Glomerular visceral epithelial cell (primary cell): ENCODE results near the gene PCDHGB7.
"Not testable (repeated sequence)": the region's sequence is repeated elsewhere in the genome, so short reads cannot be mapped to it uniquely, and the experiment has no call there.

ENCODE experiments used
- DNase-seq: peaks from one replicate; pipeline ENCODE4 v3.0.0-alpha.2; 2016; ENCODE audit errors: extremely low spot score

The PCDHGB7 gene

DNA sequence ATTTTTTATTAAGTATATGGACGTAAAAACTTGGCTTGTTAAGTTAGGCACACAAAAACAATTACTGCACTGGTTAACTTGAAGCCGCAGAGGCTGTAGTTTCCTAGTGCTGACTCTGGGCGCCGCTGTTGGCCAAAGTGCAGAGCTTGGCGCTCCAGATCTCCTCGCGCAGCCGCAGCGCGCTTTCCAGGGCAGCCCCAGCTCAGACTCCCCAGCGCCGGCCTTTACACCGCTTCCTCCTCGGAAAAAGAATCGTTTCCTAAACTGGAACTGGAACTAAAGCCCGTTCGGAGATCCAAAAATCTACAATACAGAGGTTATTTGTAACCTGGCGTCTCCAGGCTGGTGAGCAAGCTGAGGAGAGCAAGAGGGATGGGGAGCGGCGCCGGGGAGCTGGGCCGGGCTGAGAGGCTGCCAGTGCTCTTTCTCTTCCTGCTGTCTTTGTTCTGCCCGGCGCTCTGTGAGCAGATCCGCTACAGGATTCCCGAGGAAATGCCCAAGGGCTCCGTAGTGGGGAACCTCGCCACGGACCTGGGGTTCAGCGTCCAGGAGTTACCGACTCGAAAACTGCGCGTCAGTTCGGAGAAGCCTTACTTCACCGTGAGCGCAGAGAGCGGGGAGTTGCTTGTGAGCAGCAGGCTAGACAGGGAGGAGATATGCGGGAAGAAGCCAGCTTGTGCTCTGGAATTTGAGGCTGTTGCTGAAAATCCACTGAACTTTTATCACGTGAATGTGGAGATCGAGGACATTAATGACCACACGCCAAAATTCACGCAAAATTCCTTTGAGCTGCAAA lies 19.5 kb upstream of the PCDHGB7 start, which contains the start of gene PCDHGB5:
Gene PCDHGB5, plus strand, starts transcription at position 192 of the 796 bp plus-strand sequence. Its CDS starts 181 bp downstream, at position 373.
- DNase-seq = peak; percentile 61

DNA sequence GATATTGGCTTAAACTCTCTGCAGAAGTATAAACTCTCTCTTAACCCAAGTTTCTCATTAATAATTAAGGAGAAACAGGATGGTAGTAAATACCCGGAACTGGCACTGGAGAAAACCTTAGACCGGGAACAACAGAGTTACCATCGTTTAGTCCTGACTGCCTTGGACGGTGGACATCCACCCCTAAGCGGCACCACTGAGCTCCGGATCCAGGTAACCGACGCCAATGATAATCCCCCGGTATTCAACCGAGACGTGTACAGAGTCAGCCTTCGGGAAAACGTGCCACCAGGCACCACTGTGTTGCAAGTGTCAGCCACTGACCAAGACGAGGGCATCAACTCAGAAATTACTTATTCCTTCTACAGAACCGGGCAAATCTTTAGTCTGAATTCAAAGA lies 18.9 kb upstream of the PCDHGB7 start:
- no peak for DNase-seq

DNA sequence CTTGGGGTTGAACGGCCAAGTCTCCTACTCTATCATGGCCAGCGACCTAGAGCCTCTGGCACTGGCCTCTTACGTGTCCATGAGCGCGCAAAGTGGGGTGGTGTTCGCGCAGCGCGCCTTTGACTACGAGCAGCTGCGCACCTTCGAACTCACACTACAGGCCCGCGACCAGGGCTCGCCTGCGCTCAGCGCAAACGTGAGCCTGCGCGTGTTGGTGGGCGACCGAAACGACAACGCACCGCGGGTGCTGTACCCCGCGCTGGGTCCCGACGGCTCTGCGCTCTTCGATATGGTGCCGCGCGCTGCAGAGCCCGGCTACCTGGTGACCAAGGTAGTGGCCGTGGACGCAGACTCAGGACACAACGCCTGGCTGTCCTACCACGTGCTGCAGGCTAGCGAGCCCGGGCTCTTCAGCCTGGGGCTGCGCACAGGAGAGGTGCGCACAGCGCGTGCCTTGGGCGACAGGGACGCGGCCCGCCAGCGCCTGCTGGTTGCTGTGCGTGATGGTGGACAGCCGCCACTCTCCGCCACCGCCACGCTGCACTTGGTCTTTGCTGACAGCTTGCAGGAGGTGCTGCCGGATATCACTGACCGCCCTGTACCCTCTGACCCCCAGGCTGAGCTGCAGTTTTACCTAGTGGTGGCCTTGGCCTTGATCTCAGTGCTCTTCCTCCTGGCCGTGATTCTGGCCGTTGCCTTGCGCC lies 17.8 kb upstream of the PCDHGB7 start:
- no peak for DNase-seq

DNA sequence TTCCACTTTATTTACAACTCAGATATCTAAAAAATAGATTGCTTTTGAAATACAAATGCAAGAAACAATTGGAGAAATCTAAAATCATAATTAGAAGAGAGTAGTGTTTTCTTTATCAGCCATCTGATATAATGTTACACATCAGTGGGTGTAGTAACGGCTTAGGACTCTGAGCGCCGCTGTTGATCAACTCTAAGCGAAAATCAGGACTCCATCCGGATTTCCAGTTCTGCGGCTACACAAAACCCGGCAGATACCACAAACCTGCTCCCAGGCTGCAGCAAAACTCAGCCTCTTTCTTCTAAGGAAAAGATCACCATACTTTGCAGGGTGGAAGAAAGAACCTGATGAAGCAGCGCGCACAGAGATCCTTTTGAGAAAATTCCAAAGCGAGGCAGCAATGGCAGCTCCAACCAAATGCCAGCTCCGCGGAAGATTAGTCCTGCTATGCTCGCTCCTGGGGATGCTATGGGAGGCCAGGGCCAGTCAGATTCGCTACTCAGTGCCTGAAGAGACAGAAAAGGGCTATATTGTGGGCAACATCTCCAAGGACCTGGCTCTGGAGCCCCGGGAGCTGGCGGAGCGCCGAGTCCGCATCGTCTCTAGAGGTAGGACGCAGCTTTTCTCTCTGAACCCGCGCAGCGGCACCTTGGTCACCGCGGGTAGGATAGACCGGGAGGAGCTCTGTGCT lies 14.8 kb upstream of the PCDHGB7 start, which contains the start of gene PCDHGA9:
Gene PCDHGA9, plus strand, starts transcription at position 226 of the 691 bp plus-strand sequence. Its CDS starts 175 bp downstream, at position 401.
- peak; percentile 23 for DNase-seq

DNA sequence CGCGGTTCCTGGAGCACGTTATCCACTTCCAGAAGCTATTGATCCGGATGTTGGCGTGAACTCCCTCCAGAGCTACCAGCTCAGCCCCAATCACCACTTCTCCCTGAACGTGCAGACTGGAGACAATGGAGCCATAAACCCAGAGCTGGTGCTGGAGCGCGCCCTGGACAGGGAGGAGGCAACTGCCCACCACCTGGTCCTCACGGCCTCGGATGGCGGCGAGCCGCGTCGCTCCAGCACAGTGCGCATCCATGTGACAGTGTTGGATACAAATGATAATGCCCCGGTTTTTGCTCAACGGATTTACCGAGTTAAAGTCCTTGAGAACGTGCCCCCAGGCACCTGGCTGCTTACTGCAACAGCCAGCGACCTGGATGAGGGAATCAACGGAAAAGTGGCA lies 14.1 kb upstream of the PCDHGB7 start:
- no peak for DNase-seq

DNA sequence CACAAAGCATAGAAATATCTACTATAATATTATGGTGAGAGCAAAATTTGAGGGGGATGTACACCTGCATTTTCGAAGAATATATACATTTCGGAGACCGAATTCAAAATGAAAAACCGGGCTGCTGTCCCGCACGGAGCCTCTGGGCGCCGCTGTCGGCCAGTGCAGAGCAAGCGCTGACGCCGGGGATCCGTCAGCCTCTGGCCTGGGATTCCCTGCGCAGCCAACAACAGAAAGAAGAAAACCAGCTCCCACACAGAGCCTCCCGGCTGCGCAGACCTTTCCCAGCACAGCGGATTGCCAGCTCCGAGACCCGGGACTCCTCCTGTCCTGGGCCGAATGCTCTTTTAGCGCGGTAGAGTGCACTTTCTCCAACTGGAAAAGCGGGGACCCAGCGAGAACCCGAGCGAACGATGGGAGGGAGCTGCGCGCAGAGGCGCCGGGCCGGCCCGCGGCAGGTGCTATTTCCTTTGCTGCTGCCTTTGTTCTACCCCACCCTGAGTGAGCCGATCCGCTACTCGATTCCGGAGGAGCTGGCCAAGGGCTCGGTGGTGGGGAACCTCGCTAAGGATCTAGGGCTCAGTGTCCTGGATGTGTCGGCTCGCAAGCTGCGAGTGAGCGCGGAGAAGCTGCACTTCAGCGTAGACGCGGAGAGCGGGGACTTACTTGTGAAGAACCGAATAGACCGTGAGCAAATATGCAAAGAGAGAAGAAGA lies 9.5 kb upstream of the PCDHGB7 start, which contains the start of gene PCDHGB6:
Gene PCDHGB6, plus strand, starts transcription at position 232 of the 716 bp plus-strand sequence. Its CDS starts 182 bp downstream, at position 414.
- peak; percentile 71 for DNase-seq

DNA sequence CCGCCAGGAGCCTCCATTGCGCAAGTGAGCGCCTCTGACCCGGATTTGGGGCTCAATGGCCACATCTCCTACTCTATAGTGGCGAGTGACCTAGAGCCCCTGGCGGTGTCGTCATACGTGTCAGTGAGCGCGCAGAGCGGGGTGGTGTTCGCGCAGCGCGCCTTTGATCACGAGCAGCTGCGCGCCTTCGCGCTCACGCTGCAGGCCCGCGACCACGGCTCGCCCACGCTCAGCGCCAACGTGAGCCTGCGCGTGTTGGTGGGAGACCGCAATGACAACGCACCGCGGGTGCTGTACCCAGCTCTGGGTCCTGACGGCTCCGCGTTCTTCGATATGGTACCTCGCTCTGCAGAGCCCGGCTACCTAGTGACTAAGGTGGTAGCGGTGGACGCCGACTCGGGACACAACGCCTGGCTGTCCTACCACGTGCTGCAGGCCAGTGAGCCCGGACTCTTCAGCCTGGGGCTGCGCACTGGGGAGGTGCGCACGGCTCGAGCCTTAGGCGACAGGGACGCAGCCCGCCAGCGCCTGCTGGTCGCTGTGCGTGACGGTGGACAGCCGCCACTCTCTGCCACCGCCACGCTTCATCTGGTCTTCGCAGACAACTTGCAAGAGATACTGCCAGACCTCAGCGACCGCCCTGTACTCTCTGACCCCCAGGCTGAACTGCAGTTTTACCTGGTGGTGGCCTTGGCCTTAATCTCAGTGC lies 7.7 kb upstream of the PCDHGB7 start:
- no peak for DNase-seq

DNA sequence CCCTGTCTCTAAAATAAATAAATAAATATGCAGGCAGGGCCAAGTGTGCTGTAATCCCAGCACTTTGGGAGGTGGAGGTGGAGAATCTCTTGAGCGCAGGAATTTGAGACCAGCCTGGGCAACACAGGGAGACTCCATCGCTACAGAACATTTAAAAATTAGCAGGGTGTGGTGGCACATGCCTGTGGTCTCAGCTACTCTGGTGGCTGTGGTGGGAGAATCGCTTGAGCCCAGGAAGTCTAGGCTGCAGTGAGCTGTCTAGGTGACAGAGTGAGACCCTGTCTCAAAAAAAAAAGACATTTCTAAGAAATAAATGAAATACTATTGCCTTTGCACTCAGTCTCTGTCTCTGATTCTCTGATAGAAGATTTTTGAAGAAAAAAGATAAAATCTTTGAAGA lies 5.9 kb upstream of the PCDHGB7 start:
- no peak for DNase-seq

DNA sequence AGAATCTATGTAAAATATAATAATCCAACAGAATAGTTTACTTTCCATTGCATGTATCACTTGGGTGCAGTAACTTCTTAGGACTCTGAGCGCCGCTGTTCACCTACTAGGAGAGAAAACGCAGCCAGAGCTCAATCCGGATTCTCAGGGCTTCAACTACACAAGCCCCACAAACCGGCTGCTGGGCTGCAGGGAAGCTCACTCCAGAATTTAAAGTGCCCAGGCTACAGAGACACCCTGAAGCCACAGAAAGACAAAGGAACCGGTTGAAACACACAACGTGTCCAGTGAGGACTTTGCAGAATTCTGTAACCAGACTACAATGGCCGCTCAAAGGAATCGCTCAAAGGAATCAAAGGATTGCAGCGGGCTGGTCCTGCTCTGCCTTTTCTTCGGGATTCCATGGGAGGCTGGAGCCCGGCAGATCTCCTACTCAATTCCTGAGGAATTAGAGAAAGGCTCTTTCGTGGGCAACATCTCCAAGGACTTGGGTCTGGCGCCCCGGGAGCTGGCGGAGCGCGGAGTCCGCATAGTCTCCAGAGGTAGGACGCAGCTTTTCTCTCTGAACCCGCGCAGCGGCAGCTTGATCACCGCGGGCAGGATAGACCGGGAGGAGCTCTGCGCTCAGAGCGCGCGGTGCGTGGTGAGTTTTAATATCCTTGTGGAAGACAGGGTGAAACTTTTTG lies 4.5 kb upstream of the PCDHGB7 start, which contains the start of gene PCDHGA10:
Gene PCDHGA10, plus strand, starts transcription at position 134 of the 686 bp plus-strand sequence. Its CDS starts 189 bp downstream, at position 323.
- DNase-seq = peak; percentile 59

DNA sequence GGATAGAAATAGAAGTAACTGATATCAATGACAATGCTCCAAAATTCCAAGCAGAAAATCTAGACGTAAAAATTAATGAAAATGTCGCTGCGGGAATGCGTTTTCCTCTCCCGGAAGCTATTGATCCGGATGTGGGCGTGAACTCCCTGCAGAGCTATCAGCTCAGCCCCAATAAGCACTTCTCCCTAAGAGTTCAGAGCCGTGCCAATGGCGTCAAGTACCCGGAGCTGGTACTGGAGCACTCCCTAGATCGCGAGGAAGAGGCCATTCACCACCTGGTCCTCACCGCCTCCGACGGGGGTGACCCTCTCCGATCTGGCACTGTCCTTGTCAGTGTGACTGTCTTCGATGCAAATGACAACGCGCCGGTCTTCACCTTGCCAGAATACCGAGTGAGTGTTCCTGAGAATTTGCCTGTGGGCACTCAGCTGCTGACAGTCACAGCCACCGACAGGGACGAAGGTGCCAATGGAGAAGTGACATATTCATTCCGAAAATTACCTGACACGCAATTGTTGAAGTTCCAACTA lies 3.9 kb upstream of the PCDHGB7 start:
- no peak for DNase-seq

DNA sequence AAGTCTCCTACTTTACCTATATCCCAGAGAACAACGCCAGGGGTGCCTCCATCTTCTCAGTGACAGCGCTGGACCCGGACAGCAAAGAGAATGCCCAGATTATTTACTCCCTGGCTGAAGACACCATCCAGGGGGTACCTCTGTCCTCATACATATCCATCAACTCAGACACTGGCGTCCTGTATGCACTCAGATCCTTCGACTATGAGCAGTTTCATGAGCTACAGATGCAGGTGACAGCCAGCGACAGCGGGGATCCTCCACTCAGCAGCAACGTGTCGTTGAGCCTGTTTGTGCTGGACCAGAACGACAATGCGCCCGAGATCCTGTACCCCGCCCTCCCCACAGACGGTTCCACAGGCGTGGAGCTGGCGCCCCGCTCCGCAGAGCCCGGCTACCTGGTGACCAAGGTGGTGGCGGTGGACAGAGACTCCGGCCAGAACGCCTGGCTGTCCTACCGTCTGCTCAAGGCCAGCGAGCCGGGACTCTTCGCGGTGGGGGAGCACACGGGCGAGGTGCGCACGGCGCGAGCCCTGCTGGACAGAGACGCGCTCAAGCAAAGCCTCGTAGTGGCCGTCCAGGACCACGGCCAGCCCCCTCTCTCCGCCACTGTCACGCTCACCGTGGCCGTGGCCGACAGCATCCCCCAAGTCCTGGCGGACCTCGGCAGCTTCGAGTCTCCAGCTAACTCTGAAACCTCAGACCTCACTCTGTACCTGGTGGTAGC lies 2.8 kb upstream of the PCDHGB7 start:
- DNase-seq = not testable (repeated sequence)

DNA sequence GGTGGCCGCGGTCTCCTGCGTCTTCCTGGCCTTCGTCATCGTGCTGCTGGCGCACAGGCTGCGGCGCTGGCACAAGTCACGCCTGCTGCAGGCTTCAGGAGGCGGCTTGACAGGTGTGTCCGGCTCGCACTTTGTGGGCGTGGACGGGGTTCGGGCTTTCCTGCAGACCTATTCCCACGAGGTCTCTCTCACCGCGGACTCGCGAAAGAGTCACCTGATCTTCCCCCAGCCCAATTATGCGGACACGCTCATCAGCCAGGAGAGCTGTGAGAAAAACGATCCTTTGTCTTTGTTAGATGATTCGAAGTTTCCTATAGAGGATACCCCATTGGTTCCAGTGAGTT lies 2.2 kb upstream of the PCDHGB7 start:
- not testable (repeated sequence) for DNase-seq

DNA sequence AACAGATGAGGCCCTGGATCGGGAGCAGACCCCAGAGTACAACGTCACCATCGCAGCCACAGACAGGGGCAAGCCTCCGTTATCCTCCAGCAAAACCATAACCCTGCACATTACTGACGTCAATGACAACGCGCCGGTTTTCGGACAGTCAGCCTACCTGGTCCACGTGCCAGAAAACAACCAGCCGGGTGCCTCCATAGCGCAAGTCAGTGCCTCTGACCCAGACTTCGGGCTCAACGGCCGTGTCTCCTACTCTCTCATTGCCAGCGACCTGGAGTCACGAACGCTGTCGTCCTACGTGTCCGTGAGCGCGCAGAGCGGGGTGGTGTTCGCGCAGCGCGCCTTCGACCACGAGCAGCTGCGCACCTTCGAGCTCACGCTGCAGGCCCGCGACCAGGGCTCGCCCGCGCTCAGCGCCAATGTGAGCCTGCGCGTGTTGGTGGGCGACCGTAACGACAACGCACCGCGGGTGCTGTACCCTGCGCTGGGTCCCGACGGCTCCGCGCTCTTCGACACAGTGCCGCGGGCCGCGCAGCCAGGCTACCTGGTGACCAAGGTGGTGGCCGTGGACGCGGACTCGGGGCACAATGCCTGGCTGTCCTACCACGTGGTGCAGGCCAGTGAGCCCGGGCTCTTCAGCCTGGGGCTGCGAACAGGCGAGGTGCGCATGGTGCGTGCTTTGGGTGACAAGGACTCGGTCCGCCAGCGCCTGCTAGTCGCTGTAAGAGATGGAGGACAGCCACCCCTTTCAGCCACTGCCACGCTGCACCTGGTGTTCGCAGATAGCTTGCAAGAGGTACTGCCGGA lies 1.8 kb downstream of the PCDHGB7 start:
- DNase-seq = no peak

DNA sequence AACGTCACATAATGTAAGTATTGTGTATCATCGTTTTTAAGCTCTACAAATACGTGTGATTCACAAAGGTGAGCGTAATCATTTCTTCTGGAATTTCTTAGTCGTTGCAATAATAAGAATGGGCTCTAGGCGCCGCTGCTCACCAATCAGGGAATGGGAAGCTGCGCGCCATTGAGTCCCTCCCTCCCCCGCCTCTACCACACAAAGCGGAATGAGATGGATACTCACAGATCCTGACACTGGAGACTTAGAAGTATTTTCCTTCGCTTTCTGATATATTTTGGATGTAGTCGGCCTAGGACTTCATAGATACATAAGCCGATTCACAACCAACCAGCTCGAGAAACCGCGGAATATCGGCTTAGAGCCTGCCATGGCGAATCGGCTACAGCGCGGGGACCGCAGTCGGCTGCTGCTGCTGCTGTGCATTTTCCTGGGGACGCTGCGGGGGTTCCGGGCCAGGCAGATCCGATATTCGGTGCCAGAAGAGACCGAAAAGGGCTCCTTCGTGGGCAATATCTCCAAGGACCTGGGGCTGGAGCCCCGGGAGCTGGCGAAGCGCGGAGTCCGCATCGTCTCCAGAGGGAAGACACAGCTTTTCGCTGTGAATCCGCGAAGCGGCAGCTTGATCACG lies 3.5 kb downstream of the PCDHGB7 start, which contains the start of gene PCDHGA11:
Gene PCDHGA11, plus strand, starts transcription at position 197 of the 634 bp plus-strand sequence. Its CDS starts 177 bp downstream, at position 374.
- DNase-seq = peak; percentile 53

DNA sequence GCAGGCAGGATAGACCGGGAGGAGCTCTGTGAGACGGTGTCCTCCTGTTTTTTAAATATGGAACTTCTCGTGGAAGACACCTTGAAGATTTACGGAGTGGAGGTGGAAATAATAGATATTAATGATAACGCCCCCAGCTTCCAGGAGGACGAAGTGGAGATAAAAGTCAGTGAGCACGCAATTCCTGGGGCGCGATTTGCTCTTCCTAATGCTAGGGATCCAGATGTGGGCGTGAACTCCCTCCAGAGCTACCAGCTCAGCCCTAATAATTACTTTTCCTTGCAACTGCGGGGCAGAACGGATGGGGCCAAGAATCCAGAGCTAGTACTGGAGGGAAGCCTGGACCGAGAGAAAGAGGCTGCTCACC lies 4.0 kb downstream of the PCDHGB7 start:
- DNase-seq = no peak

DNA sequence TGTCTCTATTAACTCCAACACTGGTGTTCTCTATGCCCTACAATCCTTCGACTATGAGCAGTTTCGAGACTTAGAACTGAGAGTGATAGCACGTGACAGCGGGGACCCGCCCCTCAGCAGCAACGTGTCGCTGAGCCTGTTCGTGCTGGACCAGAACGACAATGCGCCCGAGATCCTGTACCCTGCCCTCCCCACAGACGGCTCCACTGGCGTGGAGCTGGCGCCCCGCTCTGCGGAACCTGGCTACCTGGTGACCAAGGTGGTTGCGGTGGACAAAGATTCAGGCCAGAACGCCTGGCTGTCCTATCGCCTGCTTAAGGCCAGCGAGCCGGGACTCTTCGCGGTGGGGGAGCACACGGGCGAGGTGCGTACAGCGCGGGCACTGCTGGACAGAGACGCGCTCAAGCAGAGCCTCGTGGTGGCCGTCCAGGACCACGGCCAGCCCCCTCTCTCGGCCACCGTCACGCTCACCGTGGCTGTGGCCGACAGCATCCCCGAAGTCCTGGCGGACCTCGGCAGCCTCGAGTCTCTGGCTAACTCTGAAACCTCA lies 5.3 kb downstream of the PCDHGB7 start:
- no peak for DNase-seq

DNA sequence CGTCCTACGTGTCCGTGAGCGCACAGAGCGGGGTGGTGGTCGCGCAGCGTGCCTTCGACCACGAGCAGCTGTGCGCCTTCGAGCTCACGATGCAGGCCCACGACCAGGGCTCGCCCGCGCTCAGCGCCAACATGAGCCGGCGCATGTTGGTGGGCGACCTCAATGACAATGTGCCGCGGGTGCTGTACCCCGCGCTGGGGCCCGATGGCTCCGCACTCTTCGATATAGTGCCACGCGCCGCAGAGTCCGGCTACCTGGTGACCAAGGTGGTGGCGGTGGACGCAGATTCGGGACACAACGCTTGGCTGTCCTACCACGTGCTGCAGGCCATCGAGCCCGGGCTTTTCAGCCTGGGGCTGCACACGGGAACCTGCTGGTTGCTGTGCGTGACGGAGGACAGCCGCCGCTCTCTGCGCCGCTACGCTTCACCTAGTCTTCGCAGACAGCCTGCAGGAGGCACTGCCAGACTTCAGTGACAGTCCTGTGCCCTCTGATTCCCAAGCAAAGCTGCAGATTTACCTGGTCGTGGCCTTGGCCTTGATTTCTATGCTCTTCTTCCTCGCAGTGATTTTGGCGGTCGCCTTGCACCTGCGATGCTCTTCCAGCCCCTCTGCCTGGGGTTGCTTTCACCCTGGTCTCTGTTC lies 10.4 kb downstream of the PCDHGB7 start:
- DNase-seq = no peak
